IPS DF 4.7 (cell line): ENCODE data around the gene OSBPL10.

Experiments
- DNase-seq: peaks from one replicate; pipeline ENCODE4 v3.0.0-alpha.2; 2013; ENCODE audit warnings: low spot score; ENCODE audit errors: extremely low read depth

The OSBPL10 gene

DNA sequence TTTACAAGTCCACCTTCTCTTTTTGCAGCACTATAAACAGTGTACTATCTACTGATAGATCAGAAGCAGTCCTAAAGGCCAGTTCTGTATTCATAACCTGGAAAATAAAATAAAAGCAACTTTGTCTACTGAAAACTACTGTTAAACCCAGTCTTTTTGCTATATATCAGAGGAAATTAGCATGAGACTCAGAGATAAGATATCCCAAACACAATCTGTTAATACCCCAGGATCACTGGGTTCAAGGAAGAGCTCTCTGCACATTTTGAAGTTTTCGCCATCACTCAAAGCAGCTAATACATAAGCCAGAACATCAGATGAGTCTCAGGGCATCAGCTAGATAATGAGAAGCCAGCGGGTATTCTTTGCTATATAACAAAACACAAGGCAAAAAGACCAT, 21.8 kb downstream of the OSBPL10 start:
- no peak for DNase-seq

DNA sequence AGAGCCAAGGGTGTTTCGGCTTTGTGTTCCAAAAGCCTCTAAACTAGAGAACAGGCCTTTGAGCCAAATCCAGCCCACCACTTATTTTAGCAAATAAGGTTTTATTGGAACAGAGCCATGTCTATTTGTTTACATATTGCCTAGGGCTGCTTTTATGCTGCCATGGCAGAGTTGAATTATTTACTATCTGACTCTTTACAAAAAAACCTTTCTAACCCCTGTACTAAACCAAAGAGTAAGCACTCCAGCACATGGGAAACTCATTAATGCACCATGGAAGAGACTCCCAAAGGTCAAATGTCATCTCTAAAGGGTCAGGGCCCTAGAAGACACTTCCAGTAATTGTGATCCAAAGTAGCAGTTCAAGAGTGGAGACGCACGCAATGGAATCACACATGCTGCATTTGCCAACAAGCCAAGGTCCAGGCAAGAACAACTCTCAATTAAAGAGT, 22.3 kb downstream of the OSBPL10 start:
- DNase-seq = no peak

DNA sequence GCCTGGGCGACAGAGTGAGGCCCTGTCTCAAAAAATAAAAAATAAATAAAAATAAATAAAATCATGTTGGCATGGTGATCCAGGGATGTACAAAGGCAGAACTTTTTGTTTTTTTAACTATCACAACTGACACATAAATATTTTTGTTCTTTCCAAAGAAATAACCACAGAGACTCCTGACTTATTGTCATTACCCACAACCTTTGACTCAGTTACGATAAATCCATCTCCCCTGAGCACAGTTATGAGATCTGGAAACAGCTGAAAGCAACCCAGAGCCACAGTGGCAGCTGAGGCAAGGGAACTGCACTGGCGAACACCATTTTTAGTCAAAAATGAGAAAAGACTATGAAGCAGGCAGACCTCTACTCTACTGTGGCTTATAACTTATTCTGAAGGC, 24.0 kb downstream of the OSBPL10 start:
- DNase-seq = no peak

DNA sequence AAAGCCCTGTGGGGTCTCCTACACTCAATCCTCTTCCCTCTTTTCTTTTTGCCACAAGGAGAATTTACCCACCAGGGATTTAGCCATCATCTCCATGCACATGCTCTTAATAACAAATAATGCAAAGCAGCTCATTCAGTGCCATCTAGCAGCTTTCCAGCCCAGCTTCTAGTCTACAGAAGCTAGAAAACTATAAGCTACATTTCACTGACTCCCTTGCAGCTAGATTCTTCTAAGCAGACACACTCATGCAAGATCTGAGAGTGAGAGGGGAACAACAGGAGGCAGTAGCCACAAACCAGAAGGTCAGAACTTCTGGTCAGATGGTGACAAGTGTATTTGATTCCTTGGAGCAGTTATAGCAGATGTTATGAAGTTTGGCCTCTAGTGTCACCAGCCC, 25.5 kb downstream of the OSBPL10 start:
- no peak for DNase-seq

DNA sequence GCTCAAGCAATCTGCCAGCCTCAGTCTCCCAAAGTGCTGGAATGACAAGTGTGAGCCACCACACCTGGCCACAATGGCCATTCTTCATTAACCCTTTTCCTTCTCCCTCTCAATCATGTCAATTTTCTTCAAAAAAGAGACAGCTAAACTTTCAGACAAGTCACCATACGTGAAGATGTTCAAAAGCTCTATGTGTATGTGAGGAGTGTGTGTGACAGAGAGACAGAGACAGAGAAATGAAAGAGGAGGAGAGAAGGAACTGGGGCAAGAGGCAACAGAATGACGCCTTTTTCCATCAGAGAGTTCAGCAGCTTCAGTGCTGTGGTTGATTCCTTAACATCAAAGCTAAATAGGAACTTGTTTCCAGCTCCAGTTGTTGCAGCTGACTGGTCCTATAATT, 27.4 kb downstream of the OSBPL10 start:
- DNase-seq = no peak

DNA sequence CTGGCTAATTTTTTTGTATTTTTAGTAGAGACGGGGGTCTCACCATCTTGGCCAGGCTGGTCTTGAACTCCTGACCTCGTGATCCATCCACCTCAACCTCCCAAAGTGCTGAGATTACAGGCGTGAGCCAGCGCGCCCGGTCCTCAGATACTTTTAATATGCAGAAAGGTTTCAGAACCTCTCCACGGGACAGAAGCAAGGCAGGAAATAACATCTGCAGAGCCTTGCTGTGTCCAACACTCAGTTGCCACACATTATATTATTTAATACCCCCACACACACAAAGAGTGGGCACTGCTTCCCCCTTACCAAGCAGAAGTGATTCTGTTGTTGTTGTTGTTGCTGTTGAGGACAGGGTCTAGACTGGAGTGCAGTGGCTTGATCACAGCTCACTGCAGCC, 28.0 kb downstream of the OSBPL10 start:
- no peak for DNase-seq

DNA sequence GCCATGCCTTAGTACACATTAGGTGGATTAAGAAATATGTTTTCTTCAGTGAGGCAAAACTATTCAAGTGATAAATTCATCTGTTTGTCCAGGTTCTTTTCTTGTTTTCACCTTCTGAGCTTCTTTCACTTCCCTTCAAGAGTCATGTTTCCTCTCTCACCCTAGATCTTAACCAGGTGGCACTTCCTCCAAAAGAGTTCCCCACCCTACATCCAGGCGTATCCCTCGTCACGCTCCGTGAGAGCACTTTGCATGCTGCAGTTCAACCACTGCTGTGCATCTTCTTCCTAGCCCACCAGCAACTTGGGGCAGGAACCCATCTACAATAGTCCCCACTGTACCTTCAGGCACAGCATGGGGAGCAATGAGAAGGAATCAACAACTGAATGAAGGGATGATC, 28.9 kb downstream of the OSBPL10 start:
- no peak for DNase-seq

DNA sequence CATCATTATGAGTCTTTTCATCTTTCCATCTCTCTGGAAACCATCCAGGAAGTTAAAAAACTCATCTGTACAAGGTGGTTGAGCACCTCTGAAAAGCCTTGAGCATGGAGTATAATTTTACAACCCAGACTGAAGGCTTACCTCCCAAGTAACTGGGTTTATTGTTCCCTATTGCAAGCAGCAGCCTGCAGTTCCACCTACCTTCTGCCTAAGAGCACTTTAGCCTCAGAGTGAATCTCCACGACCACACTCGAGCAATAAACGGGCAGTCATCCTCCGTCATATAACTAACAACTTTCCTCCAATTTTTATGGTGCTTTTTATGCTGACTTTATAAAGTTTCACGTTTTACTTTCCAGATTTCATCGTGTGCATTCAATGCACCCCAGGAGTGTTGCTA, 32.8 kb downstream of the OSBPL10 start:
- no peak for DNase-seq

DNA sequence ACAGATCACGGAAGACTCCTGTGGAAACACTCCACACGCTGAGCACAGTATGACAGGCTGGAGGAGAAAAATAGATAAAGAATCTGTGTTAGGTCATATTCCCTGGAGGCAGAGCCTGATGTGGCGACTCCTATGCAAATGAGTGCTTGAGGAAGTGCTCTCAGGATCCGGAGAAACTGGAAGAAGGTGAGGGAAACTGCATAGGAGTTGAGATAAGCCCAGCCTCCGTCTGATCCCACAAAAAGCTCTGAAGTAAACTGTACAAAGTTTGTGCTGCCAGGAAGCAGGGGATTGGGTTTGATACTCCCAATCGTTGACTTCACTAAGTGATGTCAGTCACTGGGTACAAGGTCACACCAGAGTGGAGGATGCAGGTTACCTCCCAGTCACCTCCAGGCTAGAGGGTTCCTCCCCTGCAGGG, 33.4 kb downstream of the OSBPL10 start:
- DNase-seq = no peak

DNA sequence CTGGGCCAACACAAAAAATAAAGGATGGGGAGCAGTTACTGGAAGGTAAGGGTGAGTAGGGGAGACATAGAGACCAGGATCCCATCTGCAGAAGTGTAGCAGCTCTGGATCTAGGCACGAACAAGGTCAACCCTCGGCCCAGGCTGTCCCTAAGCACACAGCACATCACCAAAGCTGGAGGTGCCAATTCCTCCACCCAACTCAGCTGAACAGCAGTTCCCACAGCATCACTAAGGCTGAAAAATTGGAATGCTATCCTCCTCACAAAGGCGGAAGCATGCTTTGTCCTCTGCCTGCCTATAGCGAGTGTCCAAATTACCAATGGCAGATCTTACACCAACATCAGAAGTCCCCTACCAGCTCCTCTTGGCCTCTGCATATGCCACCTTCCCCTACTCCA, 33.9 kb downstream of the OSBPL10 start:
- no peak for DNase-seq

DNA sequence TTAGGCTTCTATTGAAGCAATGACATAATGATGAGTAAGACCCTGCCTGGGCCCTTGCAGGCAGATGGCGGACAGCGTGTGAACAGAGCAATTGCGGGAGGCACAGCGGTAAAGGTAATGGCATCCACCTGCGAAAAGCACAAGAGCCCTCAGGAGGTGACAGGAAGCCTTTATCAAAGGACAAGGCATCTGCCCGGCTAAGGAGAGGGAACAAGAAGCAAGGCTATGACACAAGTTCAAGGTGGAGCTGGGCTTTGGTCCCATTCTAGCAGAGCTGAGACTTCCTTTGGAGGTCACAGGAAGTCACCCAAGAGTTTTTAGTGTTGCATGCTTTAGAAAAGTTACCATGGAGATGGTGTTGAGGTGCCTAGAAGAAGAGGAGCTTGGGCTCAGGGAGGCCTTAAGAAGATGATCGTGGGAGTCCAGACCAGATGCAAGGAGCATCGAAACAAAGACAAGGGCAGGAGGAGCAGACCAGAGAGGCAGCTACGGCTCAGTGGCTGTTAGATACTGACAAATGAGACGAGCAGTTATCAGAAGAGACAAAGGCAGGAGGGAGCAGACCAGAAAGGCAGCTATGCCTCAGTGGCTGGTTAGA, 34.5 kb downstream of the OSBPL10 start:
- DNase-seq = no peak

DNA sequence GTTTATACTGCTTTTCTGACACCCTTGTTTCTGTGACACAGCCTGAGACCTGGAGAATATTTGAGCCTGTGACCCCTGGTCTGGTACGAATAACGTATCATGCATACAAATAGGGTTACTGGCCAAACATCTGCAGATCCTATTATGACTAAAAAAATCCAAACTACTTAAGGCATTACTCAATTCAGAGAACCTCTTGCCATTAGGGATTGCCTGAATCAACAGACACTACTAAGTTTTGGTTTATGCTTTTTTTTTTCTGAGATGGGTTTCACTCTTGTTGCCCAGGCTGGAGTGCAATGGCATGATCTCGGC, 35.4 kb downstream of the OSBPL10 start:
- DNase-seq = no peak

DNA sequence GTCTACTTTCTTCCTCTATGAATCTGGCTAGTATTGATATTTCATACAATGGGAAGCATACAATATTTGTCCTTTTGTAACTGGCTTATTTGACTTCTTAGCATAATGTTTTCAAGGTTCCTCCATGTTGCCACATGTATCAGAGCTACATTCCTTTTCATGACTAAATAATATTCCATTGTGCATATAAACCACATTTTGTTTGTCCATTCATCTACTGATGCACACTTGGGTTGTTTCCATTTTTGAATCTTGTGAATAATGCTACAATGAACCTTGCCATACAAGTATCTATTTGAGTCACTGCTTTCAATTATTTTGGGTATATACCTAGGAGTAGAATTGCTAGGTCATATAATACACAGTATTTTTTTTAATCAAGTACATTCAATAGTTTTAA, 38.0 kb downstream of the OSBPL10 start:
- DNase-seq = no peak

DNA sequence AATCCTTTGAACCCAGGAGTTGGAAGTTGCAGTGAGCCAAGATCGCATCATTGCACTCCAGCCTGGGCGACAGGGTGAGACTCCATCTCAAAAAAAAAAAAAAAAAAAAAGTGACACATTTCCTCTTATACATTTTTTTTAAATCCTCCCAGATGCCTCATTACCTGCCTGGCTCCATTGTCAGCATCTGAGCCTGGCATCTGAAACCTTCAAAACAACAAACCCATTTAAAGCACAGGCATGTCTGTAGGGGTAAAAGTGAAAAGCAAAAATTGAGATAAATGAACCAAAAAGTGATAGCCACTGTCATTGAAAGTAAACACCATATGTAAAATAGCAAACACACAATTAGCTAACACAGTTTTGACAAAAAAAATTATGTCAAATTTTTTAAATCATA, 38.6 kb downstream of the OSBPL10 start:
- DNase-seq = no peak

DNA sequence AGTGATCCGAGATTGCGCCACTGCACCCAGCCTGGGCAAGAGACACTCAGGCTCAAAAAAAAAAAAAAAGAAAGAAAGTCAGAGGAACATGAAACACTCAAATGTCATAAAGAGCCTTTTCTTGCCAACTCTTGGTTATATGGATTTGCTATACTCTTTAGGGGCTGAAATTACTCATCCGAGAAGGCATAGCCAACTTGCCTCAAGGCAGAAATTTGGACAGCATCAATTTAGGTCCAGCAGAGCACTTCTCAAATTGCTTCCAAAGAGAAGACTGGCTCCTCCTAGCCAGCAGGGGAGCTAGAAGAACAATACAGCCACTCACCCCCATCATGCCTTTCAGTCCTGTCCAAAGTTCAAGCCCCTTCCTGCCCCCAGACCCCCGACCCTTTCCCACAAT, 43.8 kb downstream of the OSBPL10 start:
- DNase-seq = no peak

DNA sequence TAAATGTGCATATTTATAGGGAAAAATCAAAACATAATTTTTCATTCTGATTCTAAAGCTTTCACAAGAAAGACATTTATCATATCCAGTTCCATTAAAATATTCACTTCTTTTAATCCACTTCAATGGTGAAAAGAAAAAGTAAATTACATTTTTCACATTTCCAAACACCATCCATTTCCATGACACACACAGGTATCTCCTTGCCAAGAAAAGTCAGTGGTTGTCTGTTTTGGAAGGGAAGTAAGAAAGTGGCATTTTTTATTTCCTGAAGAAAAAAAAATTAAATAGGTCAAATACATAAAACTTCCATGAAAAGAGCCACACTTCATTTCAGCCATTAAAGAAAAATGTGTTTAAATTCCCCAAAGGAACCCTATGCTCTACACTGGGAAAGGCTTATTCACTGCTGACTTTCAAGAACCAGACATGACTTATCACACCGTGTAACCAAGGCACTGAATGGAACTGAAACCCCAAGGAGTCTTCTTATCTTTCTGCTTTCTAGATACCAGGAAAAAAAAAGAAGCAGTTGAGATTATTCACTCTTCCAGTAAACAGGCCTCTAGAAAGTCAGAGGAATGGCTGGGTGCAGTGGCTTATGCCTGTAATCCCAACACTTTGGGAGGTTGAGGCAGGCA, 44.5 kb downstream of the OSBPL10 start:
- no peak for DNase-seq

DNA sequence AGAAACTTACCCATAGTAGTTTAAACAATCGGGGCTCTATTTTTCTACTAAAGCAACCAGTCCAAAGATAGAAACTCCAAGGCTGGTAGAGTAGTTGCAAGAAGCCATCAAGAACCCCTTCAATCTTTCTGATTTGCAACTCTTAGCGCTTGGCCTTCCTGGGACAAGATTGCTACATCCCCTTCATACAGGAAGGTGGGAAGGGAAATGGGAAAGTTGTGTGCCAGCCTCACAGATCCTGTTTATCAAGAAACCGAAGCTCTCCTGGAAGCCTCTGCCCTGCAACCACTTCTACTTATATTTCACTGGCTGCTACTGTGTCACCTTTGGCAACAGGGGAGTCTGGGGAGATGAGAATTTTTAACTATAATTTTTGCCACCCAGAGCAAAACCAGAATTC, 46.2 kb downstream of the OSBPL10 start:
- no peak for DNase-seq

DNA sequence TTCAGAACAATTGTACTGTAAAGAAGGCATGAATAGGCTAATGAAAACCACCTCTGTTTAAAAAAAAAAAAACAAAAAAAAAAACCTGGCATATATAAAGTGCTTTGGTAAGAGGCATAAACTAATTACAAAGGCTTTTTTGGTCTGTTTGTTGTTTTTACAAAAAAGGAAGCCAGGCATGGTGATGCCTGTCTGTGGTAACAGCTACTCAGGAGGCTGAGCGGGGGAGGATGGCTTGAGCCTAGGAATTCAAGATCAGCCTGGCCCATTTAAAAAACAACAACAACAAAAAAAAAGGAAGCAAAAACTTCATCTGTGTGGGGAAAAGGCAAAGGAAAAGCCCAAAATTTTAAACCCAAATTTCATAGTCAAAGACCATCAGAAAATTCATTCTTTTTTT, 47.0 kb downstream of the OSBPL10 start:
- DNase-seq = no peak

DNA sequence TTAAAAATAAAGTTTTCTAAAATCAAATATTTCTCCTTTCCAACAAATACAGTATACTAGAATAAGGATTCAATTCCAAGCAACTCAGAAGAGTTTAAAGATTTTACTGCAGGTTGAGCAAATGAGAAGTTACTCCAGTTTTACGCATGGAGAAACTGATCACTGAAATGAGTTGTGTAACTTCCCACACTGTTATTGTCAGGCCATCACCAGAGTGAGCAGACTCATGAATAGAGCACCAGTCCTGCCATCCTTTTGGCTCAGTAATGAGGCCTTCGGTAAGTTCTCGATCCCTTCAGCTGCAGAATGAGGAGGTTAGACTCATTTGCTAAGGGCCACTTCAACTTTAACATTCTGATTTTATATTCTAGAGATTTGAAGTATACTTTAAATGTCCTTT, 48.1 kb downstream of the OSBPL10 start:
- no peak for DNase-seq

DNA sequence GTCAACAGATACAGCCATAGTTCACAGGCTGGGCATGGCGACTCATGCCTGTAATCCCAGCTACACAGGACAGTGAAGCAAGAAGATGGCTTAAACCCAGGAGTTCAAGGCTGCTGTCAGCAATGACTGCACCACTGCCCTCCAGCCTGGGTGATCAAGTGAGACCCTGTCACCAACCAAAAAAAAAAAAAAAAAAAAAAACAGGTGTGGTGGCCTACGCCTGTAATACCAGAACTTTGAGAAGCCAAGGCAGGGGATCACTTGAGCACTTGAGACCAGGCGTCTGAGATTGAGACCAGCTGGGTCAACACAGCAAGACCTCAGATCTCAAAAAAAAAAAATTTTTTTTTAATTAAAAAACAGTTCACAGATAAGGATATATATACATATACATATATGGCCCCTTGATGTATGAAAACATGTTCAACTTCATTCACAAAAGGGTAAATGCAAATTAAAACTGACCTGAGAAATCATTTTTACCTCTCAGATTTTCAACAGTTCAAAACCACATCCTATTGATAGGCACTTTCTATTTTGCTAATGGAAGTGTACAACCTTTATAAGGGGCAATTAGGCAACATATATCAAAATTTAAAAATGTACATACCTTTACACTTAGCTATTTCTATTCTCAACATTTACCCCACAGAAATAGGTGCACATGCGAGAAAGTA, 51.1 kb downstream of the OSBPL10 start:
- no peak for DNase-seq

DNA sequence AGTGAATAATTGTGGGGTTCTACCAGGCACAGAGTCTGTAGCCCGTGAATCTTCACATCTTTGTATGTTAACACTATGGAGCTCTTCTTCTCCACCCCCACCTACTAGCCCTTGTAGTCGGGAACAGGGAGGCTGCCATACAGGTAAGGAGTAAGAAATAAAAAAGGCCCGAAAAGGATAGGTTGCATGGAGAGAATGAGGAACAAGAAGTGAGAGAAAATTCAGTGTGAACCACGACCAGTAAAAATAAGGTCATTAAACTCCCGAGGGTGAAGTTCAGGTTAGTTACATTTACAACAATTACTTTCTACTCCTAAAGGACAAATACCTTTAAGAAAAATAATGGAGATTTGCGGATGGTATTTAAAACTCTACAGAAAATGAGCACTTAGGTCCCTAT, 53.3 kb downstream of the OSBPL10 start:
- DNase-seq = no peak

DNA sequence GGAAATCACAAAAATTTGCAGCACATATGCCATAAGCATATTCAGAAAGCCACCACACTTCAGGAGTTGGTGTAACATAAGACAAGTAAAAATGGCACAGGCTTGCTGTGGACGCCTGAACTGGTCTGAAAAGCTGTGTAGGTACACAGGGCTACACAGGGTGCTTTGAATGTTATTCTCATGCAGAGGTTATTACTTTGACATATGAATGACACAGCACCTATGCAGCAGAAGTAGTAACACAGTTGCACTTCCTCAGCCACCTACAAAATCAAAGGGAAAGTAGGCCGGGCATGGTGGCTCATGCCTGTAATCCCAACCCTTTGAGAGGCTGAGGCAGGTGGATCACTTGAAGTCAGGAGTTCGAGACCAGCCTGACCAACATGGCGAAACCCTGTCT, 54.5 kb downstream of the OSBPL10 start:
- no peak for DNase-seq

DNA sequence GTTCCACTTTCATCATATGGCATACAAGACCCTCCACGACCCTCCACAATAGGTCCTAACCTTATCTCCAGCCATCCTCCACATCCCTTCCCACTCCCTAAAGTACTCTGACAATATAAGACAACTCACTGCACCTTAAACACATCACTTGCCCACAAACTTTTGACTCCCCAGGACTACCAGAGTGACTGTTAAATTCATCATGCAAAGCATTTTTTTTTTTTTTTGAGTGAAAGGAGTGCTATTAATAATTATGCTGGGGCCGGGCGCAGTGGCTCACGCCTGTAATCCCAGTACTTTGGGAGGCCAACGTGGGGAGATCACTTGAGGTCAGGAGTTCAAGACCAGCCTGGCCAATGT, 55.8 kb downstream of the OSBPL10 start:
- no peak for DNase-seq
